Cardiac muscle cell (in vitro differentiated cells and primary cell): ENCODE data around the gene RPUSD1. TPM values are rescaled to one million over a fixed set of nuclear protein-coding genes. Genes with fewer than 3 reads are reported as not detected.
"Not testable (repeated sequence)": the region's sequence is repeated elsewhere in the genome, so short reads cannot be mapped to it uniquely, and the experiment has no call there.

Experiments
- DNase-seq, 2 donors: peaks; one replicate each; pipeline versions ENCODE4 v3.0.0 to v3.0.0-alpha.2; 2010 to 2017; ENCODE audit warnings: low read depth in 1 of 2, low spot score in 1 of 2
- H3K27ac ChIP-seq: fragments of 200-600 bp; sonication (generic); 2 replicates; pipeline ENCODE4 v1.5.1; 2016
- H3K27me3 ChIP-seq: fragments of 200-600 bp; sonication (generic); 2 replicates; pipeline ENCODE4 v1.6.0; 2016; ENCODE audit warnings: control low read depth
- H3K36me3 ChIP-seq: fragments of 200-600 bp; sonication (generic); 2 replicates; pipeline ENCODE4 v1.5.1; 2016; ENCODE audit warnings: control low read depth
- H3K4me1 ChIP-seq: fragments of 200-600 bp; sonication (generic); 2 replicates; pipeline ENCODE4 v1.8.1; 2017; ENCODE audit warnings: low read depth, mild to moderate bottlenecking, mixed run types
- H3K4me3 ChIP-seq: fragments of 200-600 bp; sonication (generic); 2 replicates; pipeline ENCODE4 v1.5.1; 2016; ENCODE audit warnings: mild to moderate bottlenecking
- H3K9me3 ChIP-seq: fragments of 200-600 bp; sonication (generic); 2 replicates; pipeline ENCODE4 v1.5.1; 2017; ENCODE audit warnings: low read depth, mild to moderate bottlenecking, control low read depth
- polyA plus RNA-seq: library from polyadenylated mRNA; unstranded; fragments of >200 nt; fragmentation: Nextera tagmentation; extraction: Ambion mirVana; gene quantifications from 2 replicates; pipeline ENCODE4 v1.2.1, GENCODE V29; 2016
- total RNA-seq: library from RNA; depleted of rRNA; stranded (reverse); fragments of >200 nt; gene quantifications from 2 replicates; pipeline ENCODE4 v1.2.3, GENCODE V29; 2016
- TF ChIP-seq, protein P1 (sequence below): IDR thresholded peaks from 2 replicates; pipeline ENCODE4 v1.5.1; 2012; ENCODE audit warnings: low read depth, mild to moderate bottlenecking, low read length

Gene RPUSD1
- total and polyA plus RNA-seq, 2 experiments from 2014 or later, result 32.2 to 34.3 TPM

DNA sequence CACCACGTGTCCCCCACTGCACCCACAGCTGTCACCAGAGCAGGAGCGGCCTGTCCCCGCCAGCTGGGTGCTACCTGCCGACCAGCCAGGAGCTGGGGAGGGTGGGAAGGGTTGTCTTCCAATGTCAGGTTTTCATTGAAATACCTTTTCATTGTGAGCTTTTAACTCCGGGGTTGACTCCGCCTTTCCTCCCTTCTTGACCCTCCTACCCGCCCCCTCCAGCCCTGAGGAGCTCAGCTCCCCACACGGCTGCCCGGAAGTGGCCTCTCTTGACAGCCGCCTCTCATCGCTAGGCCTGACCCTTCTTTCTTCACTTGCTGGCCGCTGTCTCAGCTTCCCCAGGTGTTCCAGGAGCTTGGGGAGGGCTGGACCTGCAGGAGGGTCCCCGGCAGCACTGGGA lies 33.6 kb upstream of the RPUSD1 start:
- Histone ChIP-seq H3K36me3 (no peaks in the 10 kb centered on the region), H3K4me1 (no peaks in the 10 kb centered on the region), H3K9me3 (no peaks in the 10 kb centered on the region), H3K27me3 (no peaks in the 10 kb centered on the region), H3K4me3 (no peak overlapping the region), H3K27ac (no peak overlapping the region)
- TF ChIP-seq, protein P1, sequence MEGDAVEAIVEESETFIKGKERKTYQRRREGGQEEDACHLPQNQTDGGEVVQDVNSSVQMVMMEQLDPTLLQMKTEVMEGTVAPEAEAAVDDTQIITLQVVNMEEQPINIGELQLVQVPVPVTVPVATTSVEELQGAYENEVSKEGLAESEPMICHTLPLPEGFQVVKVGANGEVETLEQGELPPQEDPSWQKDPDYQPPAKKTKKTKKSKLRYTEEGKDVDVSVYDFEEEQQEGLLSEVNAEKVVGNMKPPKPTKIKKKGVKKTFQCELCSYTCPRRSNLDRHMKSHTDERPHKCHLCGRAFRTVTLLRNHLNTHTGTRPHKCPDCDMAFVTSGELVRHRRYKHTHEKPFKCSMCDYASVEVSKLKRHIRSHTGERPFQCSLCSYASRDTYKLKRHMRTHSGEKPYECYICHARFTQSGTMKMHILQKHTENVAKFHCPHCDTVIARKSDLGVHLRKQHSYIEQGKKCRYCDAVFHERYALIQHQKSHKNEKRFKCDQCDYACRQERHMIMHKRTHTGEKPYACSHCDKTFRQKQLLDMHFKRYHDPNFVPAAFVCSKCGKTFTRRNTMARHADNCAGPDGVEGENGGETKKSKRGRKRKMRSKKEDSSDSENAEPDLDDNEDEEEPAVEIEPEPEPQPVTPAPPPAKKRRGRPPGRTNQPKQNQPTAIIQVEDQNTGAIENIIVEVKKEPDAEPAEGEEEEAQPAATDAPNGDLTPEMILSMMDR, result no peak
- DNase-seq, result no peak

DNA sequence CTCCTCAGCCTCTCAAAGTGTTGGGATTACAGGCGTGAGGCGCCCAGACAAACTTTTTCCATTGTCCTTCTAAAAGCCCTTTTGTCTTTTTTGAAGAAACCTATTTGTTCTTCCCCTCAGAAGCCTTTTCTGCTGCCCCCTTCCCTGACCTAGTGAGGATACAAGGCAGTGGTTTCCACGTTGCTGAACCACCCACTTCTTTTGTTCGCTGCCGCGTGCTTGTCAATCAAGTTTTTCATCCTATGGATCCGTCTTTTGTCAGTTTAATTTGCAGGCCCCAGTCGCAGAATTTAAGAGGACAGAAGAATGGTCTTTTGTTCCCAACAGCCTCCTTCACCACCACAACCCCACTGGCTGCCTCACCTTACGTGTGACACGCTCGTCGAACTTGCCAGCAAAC lies 32.6 kb upstream of the RPUSD1 start:
- Histone ChIP-seq H3K27me3 (no peaks in the 10 kb centered on the region), H3K9me3 (no peaks in the 10 kb centered on the region), H3K4me1 (no peaks in the 10 kb centered on the region), H3K27ac (no peak overlapping the region), H3K4me3 (no peak overlapping the region), H3K36me3 (no peaks in the 10 kb centered on the region)
- no peak for DNase-seq
- TF ChIP-seq, protein P1, result no peak

DNA sequence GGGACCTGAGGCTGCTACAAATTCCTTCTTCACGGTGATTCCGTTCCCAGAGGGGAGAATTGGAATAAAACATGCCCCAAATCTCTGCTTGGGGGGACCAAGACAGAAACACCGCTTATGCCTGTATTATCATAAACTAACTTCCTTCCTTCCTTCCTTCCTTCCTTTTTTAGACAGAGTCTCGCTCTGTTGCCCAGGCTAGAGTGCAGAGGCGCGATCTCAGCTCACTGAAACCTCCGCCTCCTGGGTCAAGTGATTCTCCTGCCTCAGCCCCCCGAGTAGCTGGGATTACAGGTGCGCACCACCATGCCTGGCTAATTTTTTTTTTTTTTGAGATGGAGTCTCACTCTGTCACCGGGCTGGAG lies 31.8 kb upstream of the RPUSD1 start:
- H3K4me1 ChIP-seq, H3K9me3 ChIP-seq, H3K27me3 ChIP-seq, H3K4me3 ChIP-seq, DNase-seq, H3K27ac ChIP-seq, H3K36me3 ChIP-seq: not testable (repeated sequence)

DNA sequence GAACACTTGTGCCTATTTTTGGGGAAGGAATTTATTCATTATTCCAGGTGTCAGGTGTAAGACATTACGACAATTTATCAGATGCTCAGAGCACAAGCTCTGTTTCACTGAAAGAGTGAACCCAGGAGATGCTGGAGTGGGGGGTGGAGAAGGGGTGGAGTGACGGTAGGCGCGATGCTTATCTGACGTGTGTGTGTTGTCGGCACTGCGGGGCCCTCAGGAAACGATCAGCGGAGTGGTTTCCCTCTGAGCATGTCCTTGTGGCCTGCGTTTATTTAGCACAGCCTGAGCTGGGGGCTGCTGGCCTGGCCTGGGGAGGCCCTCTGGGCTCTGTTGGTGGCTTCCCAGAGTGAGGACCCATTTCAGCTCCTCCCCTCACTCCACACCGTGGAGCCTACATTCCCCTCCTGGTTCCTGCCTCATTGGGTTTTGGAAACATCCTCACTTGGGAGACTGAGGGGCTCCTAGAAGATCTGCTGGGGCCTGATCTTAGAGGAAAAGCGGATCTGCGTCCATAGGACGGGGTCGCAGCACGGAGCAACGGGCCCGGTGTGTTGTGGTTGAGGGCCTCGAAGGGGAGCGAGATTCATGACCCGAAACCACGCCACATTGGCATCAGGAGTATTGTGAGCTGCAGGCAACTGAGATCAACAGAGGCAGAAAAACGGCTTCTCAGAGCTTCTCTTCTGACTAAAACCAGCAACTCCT lies 31.3 kb upstream of the RPUSD1 start:
- no peaks in the 10 kb centered on the region for H3K36me3 ChIP-seq
- H3K9me3 ChIP-seq, result no peaks in the 10 kb centered on the region
- no peak for DNase-seq
- no peak overlapping the region for H3K27ac ChIP-seq
- H3K27me3 ChIP-seq, result no peaks in the 10 kb centered on the region
- H3K4me3 ChIP-seq, result no peak overlapping the region
- TF ChIP-seq, protein P1, result no peak
- no peaks in the 10 kb centered on the region for H3K4me1 ChIP-seq

DNA sequence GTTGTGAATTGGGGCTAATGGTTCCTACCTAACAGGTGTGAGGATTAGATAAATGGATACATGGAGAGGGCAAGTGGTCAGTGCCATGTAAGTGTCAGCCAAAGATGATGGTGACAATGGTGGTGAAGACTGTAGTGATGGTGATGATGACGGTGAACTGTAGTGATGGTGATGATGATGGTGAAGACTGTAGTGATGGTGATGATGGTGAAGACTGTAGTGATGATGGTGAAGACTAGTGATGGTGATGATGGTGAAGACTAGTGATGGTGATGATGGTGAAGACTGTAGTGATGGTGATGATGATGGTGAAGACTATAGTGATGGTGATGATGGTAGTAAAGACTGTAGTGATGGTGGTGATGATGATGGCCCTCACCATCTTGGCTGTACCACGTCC lies 30.4 kb upstream of the RPUSD1 start:
- TF ChIP-seq, protein P1, result no peak
- no peak for DNase-seq
- no peaks in the 10 kb centered on the region for H3K36me3 ChIP-seq

DNA sequence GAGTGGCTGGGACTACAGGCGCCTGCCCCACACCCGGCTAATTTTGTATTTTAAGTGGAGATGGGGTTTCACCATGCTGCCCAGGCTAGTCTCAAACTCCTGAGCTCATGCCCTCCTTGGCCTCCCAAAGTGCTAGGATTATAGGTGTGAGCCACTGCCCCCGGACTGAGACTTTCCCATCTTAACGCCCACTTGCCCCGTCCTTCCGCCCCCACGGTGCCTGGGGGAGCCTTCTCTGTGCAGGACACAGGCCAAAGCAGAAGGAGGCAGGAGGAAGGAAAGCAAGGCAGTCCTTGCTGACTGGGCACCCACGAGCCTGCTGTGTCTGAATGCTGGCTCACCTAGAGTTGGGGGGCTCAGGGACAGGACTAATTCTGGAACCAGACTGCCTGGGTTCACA lies 30.0 kb upstream of the RPUSD1 start:
- Histone ChIP-seq H3K9me3 (no peaks in the 10 kb centered on the region), H3K27ac (no peak overlapping the region), H3K36me3 (no peaks in the 10 kb centered on the region), H3K27me3 (peaks cover 5% of the 10 kb centered on the region), H3K4me1 (no peaks in the 10 kb centered on the region), H3K4me3 (no peak overlapping the region)
- DNase-seq, result no peak
- TF ChIP-seq, protein P1, result no peak

More for the DNA sequence above, 30.4 kb upstream of the RPUSD1 start:
- Histone ChIP-seq H3K27me3 (peaks cover under 1% of the 10 kb centered on the region), H3K4me1 (no peaks in the 10 kb centered on the region), H3K4me3 (no peak overlapping the region), H3K9me3 (no peaks in the 10 kb centered on the region), H3K27ac (no peak overlapping the region)
